NB4 (cell line): ENCODE measurements around the gene CALHM4.

ENCODE experiments used
- DNase-seq: peaks from one replicate; pipeline ENCODE4 v3.0.0; 2010; ENCODE audit warnings: low read depth
- H3K4me3 ChIP-seq: one replicate; pipeline ENCODE4 v1.5.1; 2011; ENCODE audit warnings: mild to moderate bottlenecking, low read depth, low read length, moderate library complexity
- MYC ChIP-seq: IDR thresholded peaks from 2 replicates; pipeline ENCODE4 v1.6.1; 2011; ENCODE audit warnings: low read depth, low read length
- POLR2A ChIP-seq: IDR thresholded peaks from 2 replicates; pipeline ENCODE4 v1.6.1; 2011; ENCODE audit warnings: mild to moderate bottlenecking; ENCODE audit not compliant: insufficient read length; ENCODE audit errors: extremely low read depth
- TF ChIP-seq, protein P1 (sequence below): IDR thresholded peaks from one replicate; pipeline ENCODE4 v1.5.1; 2012; ENCODE audit warnings: low read depth, low read length
- TF ChIP-seq, protein P2 (sequence below): IDR thresholded peaks from 2 replicates; pipeline ENCODE4 v1.6.1; 2011; ENCODE audit warnings: low read depth, low read length

CALHM4 gene

DNA sequence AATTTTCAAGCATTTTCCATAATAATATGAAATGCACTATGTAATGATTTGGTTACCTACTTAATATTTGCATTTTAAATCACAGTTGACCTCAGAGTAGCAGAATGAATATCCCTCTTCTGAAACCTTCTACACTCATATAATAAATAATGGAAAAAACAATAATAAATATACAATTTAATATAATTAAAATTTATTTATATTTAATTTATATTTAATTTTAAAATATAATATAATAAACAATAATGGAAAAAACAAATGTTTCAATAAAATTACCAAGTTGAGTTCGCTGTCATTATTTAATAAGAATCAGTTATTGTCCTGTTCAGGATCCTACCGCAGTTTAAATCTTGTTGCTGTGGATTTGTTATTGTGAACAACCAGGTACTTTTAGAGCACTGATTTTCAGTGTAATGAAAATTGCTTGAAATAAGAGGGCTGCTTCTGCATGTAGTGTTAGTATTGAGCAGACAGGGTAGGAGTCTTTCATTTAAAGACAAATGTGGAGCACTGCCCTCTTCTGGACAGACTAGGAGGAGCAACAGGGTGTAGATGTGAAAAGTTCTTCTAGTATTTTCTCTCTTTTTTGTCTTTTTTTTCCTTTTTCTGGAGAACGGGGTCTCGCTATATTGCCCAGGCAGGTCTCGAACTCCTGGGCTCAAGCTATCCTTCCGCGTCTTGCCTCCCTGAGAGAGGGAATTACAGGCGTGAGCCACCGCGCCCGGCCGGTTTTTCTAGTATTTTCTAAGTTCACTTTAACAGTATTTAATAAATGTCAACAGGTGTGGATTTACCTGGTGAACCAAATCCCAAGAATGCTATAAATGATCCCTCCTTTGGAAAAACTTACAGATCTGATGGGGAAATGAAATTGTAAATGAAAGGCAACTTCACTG is 21.6 kb upstream of the CALHM4 start:
- no peak overlapping the region for H3K4me3 ChIP-seq
- DNase-seq = peak; percentile 77
- TF ChIP-seq, protein P1, sequence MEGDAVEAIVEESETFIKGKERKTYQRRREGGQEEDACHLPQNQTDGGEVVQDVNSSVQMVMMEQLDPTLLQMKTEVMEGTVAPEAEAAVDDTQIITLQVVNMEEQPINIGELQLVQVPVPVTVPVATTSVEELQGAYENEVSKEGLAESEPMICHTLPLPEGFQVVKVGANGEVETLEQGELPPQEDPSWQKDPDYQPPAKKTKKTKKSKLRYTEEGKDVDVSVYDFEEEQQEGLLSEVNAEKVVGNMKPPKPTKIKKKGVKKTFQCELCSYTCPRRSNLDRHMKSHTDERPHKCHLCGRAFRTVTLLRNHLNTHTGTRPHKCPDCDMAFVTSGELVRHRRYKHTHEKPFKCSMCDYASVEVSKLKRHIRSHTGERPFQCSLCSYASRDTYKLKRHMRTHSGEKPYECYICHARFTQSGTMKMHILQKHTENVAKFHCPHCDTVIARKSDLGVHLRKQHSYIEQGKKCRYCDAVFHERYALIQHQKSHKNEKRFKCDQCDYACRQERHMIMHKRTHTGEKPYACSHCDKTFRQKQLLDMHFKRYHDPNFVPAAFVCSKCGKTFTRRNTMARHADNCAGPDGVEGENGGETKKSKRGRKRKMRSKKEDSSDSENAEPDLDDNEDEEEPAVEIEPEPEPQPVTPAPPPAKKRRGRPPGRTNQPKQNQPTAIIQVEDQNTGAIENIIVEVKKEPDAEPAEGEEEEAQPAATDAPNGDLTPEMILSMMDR = peak; percentile 68
- TF ChIP-seq, protein P2, sequence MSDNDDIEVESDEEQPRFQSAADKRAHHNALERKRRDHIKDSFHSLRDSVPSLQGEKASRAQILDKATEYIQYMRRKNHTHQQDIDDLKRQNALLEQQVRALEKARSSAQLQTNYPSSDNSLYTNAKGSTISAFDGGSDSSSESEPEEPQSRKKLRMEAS = no peak
- no peak for TF ChIP-seq POLR2A
- TF ChIP-seq MYC = no peak

DNA sequence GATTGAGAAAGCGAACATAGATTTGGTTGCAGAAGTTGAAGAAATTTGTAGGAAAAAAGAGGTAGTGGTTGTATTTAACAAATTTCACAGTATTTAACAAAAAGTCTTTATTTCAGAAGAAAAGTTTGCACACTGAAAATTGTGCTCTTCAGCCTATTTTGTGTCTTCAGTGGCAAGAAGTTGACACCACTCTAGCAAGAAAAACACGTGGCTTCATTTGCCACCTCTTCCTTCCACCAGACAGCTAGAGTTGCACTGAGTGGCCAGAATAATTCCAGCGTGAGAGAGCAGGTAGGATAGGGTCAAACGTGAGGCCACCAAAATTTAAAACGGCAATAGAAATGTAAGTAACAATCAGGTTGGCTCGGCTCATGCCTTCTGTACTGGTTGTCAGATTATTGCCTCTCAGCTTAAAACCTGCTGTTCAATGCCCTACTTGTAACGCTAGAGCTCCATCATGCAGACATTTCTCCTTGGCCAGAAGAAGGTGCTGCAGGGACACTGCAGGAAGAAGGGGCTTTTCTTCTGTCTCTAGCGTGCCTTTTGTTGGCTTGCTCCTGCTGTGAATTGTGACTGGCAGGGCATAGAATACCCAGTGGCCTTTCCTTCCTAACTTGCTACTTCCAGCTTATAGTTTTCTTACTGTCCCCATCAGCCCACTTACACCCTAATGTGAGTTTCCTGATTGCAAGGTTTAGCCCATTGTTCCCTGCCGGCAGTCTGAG is 20.2 kb upstream of the CALHM4 start:
- peak; percentile 17 for DNase-seq

GRCh38 chr6:116535109-116535508 is 18.4 kb upstream of the CALHM4 start:
- TF ChIP-seq POLR2A (no peak), MYC (no peak)
- TF ChIP-seq, protein P2 = no peak
- TF ChIP-seq, protein P1 = no peak
- H3K4me3 ChIP-seq = no peak overlapping the region
- no peak for DNase-seq

More for the DNA sequence above, 20.2 kb upstream of the CALHM4 start:
- TF ChIP-seq POLR2A (no peak), MYC (no peak)
- TF ChIP-seq, protein P2 = no peak
- TF ChIP-seq, protein P1 = no peak
- H3K4me3 ChIP-seq = no peak overlapping the region

DNA sequence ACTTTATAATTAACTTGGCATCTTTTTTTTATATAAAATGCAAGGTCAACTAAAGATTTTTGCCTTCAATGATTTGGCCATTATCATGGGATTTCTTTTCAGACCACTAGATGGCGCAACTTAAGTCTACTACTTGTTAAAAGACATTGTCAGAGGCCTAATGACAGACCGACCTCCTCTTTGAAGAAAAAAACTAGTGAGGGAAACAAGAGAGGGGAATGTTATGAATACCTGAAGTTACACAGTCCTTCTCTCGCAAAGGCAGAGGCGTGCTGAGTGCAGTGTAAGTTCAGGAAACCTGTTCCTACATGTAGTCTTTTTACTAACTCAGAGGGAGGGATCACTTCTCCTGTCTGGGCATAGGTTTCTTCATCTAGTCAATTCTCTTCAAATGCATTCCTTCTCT is 17.3 kb upstream of the CALHM4 start:
- TF ChIP-seq, protein P1 = peak; percentile 64
- TF ChIP-seq POLR2A = no peak
- no peak overlapping the region for H3K4me3 ChIP-seq
- DNase-seq = peak; percentile 73

- no peak for DNase-seq
- TF ChIP-seq, protein P2 = no peak
- TF ChIP-seq MYC (no peak), POLR2A (no peak)
- TF ChIP-seq, protein P1 = no peak
- no peak overlapping the region for H3K4me3 ChIP-seq
These were observed 11.1 kb upstream of the CALHM4 start for GRCh38 chr6:116542426-116542825.

- DNase-seq = no peak
- TF ChIP-seq, protein P1 = no peak
- TF ChIP-seq POLR2A = no peak
- no peak for TF ChIP-seq MYC
- TF ChIP-seq, protein P2 = no peak
- H3K4me3 ChIP-seq = no peak overlapping the region
These were observed 10.4 kb upstream of the CALHM4 start for GRCh38 chr6:116543149-116543548.
